BJ (cell line): Measurements from ENCODE around the gene MEF2C. TPM values are rescaled to one million over a fixed set of nuclear protein-coding genes. Genes with fewer than 3 reads are reported as not detected.

ENCODE experiments used
- CTCF ChIA-PET: fragments of 350-600 bp; formaldehyde crosslinking; extraction: SDS; loops from one replicate; lab custom pipeline; 2021; ENCODE audit warnings: antibody characterized with exemption, inconsistent platforms; lab: Yijun Ruan, JAX
- POLR2A ChIA-PET: fragments of 300-600 bp; sonication (Branson Sonifier 250); formaldehyde crosslinking; extraction: SDS; loops from one replicate; lab custom pipeline; 2021; ENCODE audit warnings: antibody characterized with exemption; lab: Charles Lee
- DNase-seq: peaks from one replicate; pipeline ENCODE4 v3.0.0-alpha.2; 2011; ENCODE audit warnings: low read depth
- H3K27me3 ChIP-seq: 2 replicates; pipeline ENCODE4 v1.6.0; 2011; ENCODE audit warnings: low read length; ENCODE audit not compliant: control insufficient read depth, insufficient read depth
- H3K36me3 ChIP-seq: 2 replicates; pipeline ENCODE4 v1.5.1; 2011; ENCODE audit warnings: low read length; ENCODE audit not compliant: control insufficient read depth, insufficient read depth
- H3K4me3 ChIP-seq: 2 replicates; pipeline ENCODE4 v1.5.1; 2011; ENCODE audit warnings: low read depth, mild to moderate bottlenecking, control low read depth, low read length
- polyA plus RNA-seq: library from polyadenylated mRNA; depleted of rRNA; stranded (reverse); fragments of >200 nt; gene quantifications from 2 replicates; pipeline ENCODE4 v1.2.3, GENCODE V29; 2011
- TF ChIP-seq, protein P1 (sequence below): IDR thresholded peaks from 2 replicates; pipeline ENCODE4 v1.5.1; 2011; ENCODE audit warnings: low read depth, mild to moderate bottlenecking, control low read depth, inconsistent platforms, low read length, moderate library complexity; ENCODE audit not compliant: insufficient read depth

Gene MEF2C
- polyA plus RNA-seq, 1 experiment = 1.6 TPM

DNA sequence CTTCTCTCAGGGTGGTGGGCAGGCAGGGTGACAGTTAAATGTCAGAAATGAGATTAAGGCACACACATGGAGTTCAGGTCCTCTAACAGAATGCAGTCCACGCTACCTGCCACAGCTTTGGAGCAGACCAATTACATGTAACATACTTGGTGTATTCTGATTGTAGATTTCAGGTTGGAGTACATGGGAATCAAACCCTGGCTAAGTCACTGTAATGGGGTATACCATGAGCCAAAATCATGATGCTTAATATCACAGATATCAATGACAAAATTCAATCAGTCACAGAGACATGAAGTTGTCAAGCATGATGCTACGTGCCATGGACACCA, 48.9 kb downstream of the MEF2C start:
- Histone ChIP-seq H3K27me3 (no peaks in the 10 kb centered on the region), H3K36me3 (no peaks in the 10 kb centered on the region), H3K4me3 (no peak overlapping the region)
- ChIA-PET POLR2A (no interaction called here), CTCF (no interaction called here)
- no peak for DNase-seq
- TF ChIP-seq, protein P1, sequence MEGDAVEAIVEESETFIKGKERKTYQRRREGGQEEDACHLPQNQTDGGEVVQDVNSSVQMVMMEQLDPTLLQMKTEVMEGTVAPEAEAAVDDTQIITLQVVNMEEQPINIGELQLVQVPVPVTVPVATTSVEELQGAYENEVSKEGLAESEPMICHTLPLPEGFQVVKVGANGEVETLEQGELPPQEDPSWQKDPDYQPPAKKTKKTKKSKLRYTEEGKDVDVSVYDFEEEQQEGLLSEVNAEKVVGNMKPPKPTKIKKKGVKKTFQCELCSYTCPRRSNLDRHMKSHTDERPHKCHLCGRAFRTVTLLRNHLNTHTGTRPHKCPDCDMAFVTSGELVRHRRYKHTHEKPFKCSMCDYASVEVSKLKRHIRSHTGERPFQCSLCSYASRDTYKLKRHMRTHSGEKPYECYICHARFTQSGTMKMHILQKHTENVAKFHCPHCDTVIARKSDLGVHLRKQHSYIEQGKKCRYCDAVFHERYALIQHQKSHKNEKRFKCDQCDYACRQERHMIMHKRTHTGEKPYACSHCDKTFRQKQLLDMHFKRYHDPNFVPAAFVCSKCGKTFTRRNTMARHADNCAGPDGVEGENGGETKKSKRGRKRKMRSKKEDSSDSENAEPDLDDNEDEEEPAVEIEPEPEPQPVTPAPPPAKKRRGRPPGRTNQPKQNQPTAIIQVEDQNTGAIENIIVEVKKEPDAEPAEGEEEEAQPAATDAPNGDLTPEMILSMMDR = no peak

DNA sequence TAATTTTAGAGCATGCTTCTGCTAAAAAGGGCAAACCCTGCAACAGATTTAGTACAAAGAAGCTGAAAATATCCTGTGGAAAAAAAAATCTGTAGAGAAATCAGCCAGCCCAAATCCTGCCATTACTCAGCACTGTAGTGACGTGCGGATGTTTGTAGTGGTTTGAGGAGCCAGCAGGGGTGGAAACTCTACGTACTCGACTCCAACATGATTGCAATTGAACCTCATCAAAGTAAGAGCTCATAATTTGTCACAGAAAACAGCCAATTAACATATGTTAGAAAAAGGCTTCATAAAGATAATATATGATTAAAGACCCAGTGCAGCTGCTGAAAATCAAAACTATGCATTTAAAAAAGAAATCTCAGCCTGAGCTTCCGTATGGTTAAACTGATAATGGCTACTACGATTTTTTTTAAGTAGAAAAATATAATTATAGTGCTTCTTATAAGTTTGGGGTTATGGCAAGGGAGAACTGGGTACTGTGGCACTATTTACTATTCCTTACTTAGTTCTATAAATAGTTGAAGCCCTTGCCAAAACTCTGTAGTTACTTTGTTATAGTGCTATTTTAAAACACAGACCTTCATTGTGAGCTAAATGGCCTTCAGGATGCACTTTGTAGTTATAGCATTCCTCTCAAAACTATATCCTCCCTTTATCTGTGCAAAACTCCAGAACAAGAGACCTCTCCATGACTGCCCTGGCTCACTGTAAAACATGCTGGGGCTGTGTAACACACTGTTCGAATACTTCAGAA, 49.4 kb downstream of the MEF2C start:
- no peak for DNase-seq
- TF ChIP-seq, protein P1 = no peak
- no peaks in the 10 kb centered on the region for H3K36me3 ChIP-seq
- ChIA-PET CTCF (no interaction called here), POLR2A (no interaction called here)
- no peaks in the 10 kb centered on the region for H3K27me3 ChIP-seq
- no peak overlapping the region for H3K4me3 ChIP-seq

DNA sequence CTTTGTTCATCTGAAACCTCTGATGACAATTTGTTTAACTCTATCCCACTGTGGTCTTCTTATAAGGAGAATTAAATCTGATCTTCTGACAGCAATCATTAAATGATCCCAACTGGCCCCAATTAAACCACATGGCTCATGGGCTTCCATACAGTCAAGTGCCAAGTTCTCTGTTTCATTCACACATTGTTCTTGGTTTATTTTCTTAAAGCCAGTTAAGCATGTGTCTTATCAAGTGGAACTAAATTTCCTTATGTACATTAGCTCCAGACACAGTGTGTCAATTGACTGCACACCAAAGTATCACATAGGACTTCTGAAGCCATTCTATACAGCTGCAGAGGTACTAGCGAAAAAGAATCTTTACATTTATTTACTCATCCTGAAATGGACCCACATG, 51.2 kb downstream of the MEF2C start:
- POLR2A ChIA-PET = no interaction called here
- TF ChIP-seq, protein P1 = no peak
- no peak for DNase-seq
- no peak overlapping the region for H3K4me3 ChIP-seq
- no peaks in the 10 kb centered on the region for H3K36me3 ChIP-seq
- no peaks in the 10 kb centered on the region for H3K27me3 ChIP-seq
- CTCF ChIA-PET = no interaction called here

DNA sequence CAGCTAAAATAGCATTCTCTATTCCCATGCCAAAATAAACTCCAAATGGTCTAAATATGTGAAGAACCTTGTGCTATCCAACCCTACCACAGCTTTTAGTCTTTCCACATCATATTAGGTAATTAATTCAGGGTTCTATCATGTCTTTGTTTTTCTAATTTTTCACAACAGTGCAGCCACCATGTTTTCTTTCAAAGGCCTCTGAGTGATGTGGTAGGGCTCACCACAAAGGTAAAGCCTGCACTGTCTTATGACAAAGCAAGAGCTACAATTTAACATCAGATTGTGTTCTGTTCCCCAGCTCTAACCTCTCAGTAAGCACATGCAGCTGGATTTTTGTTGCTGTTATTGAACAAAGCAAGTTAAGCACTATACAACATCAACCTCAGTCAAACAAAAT, 52.4 kb downstream of the MEF2C start:
- ChIA-PET POLR2A (no interaction called here), CTCF (interaction anchor here (1.5 to 1.6 kb wide), 2 partner anchors 10 to 52 kb away, joined by 4 to 6 read pairs; partner anchors contain the start of gene MEF2C)
- H3K4me3 ChIP-seq = no peak overlapping the region
- DNase-seq = no peak
- TF ChIP-seq, protein P1 = no peak
- no peaks in the 10 kb centered on the region for H3K36me3 ChIP-seq
- no peaks in the 10 kb centered on the region for H3K27me3 ChIP-seq

DNA sequence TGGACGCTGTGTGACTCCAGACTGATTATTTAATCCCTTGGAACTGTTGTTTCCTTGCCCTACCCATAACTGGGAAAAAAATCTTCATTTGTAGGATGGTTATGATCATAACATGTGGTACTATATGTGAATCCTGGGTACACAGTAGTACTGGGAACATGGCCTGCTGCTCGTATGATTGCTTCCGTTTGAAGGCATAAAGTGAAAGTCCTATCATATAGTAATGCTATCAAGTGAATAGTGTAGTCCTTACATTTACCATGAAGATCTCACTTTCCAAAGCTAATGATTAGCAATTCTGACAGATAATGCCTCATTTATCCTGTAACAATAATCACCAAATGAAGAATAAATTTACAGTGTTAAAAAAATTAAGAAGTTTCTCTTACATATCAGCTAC, 53.2 kb downstream of the MEF2C start:
- H3K4me3 ChIP-seq = no peak overlapping the region
- TF ChIP-seq, protein P1 = no peak
- POLR2A ChIA-PET = no interaction called here

More for the DNA sequence above, 53.2 kb downstream of the MEF2C start:
- CTCF ChIA-PET = interaction anchor here (1.5 to 1.7 kb wide), 3 partner anchors 9 to 53 kb away, joined by 4 to 6 read pairs (median 4); partner anchors contain the start of gene MEF2C
- DNase-seq = no peak
- no peaks in the 10 kb centered on the region for H3K36me3 ChIP-seq
- H3K27me3 ChIP-seq = no peaks in the 10 kb centered on the region
